ENCODE measurements around the gene ERAL1. TPM values are rescaled to one million over a fixed set of nuclear protein-coding genes. Genes with fewer than 3 reads are reported as not detected.

Gene ERAL1
- total and polyA plus RNA-seq, 2 of the 13 experiments (the other 11 are each of a cell fraction or from before 2014, with no cell fraction given): 46.9 to 72.2 TPM

DNA sequence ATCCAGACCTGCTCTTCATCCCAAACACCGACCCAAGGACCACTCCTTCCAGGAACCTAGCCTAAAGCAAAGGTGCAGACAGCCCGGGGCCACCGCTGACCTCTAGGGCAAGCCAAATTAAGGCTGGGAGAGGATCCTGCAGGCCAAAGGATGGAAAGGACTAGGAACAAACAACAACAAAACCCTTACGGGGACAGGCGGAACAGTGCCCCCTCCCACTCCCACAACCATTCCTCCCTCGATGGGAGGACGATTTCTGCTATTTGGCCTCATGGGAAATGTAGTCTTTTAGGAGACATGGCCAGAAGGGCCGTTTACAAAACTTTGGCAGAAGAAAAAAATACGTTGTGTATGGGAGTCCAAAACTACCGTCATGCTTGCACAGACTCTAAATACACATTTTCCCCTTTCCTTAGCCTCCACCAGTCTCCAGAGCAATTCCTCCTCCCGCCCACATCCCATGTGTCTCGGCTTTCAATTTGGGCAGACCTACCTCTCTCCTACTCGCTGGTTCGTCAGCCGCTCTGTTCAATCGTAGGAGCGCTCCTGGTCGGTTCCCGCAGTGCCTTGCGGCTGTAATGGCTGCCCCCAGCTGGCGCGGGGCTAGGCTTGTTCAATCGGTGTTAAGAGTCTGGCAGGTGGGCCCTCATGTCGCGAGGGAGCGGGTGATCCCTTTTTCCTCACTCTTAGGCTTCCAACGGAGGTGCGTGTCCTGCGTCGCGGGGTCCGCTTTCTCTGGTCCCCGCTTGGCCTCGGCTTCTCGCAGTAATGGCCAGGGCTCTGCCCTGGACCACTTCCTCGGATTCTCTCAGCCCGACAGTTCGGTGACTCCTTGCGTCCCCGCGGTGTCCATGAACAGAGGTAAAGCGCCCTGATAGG is at the start of gene ERAL1 (continued):
- TF ChIP-seq, protein P1, sequence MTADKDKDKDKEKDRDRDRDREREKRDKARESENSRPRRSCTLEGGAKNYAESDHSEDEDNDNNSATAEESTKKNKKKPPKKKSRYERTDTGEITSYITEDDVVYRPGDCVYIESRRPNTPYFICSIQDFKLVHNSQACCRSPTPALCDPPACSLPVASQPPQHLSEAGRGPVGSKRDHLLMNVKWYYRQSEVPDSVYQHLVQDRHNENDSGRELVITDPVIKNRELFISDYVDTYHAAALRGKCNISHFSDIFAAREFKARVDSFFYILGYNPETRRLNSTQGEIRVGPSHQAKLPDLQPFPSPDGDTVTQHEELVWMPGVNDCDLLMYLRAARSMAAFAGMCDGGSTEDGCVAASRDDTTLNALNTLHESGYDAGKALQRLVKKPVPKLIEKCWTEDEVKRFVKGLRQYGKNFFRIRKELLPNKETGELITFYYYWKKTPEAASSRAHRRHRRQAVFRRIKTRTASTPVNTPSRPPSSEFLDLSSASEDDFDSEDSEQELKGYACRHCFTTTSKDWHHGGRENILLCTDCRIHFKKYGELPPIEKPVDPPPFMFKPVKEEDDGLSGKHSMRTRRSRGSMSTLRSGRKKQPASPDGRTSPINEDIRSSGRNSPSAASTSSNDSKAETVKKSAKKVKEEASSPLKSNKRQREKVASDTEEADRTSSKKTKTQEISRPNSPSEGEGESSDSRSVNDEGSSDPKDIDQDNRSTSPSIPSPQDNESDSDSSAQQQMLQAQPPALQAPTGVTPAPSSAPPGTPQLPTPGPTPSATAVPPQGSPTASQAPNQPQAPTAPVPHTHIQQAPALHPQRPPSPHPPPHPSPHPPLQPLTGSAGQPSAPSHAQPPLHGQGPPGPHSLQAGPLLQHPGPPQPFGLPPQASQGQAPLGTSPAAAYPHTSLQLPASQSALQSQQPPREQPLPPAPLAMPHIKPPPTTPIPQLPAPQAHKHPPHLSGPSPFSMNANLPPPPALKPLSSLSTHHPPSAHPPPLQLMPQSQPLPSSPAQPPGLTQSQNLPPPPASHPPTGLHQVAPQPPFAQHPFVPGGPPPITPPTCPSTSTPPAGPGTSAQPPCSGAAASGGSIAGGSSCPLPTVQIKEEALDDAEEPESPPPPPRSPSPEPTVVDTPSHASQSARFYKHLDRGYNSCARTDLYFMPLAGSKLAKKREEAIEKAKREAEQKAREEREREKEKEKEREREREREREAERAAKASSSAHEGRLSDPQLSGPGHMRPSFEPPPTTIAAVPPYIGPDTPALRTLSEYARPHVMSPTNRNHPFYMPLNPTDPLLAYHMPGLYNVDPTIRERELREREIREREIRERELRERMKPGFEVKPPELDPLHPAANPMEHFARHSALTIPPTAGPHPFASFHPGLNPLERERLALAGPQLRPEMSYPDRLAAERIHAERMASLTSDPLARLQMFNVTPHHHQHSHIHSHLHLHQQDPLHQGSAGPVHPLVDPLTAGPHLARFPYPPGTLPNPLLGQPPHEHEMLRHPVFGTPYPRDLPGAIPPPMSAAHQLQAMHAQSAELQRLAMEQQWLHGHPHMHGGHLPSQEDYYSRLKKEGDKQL (CRISPR knock-in tag; IDR thresholded peaks at IDR 0.05; ENCODE audit: low read depth): no peak
- no peak for TF ChIP-seq ZNF557 (CRISPR knock-in tag; IDR thresholded peaks at IDR 0.05)
- TF ChIP-seq STAG1 (CRISPR knock-in tag; IDR thresholded peaks at IDR 0.05): peak; percentile 26; the same call in 1 of the 2 replicates
- TF ChIP-seq FOXM1 (CRISPR knock-in tag; IDR thresholded peaks at IDR 0.05): 0 out of 2 replicates have a peak, but pooled peaks have one; percentile 53
- no peak for TF ChIP-seq KDM1A (CRISPR knock-in tag; IDR thresholded peaks at IDR 0.05)
- TF ChIP-seq TOE1 (CRISPR knock-in tag; IDR thresholded peaks at IDR 0.05): no peak
- TF ChIP-seq THAP7 (CRISPR knock-in tag; IDR thresholded peaks at IDR 0.05): peak; percentile 45; the same call in 1 of the 2 replicates
- TF ChIP-seq BRF2 (CRISPR knock-in tag; IDR thresholded peaks at IDR 0.05): no peak
- TF ChIP-seq HNRNPLL (IDR thresholded peaks at IDR 0.05; ENCODE audit: low read depth, low read length, poor library complexity, severe bottlenecking): peak; percentile 46
- TF ChIP-seq, protein P2, sequence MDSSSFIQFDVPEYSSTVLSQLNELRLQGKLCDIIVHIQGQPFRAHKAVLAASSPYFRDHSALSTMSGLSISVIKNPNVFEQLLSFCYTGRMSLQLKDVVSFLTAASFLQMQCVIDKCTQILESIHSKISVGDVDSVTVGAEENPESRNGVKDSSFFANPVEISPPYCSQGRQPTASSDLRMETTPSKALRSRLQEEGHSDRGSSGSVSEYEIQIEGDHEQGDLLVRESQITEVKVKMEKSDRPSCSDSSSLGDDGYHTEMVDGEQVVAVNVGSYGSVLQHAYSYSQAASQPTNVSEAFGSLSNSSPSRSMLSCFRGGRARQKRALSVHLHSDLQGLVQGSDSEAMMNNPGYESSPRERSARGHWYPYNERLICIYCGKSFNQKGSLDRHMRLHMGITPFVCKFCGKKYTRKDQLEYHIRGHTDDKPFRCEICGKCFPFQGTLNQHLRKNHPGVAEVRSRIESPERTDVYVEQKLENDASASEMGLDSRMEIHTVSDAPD (CRISPR knock-in tag; IDR thresholded peaks at IDR 0.05): no peak
- TF ChIP-seq PRPF4 (IDR thresholded peaks at IDR 0.05; ENCODE audit: low read depth, low read length, poor library complexity, severe bottlenecking): no peak
- no peak for TF ChIP-seq ZNF253 (CRISPR knock-in tag; IDR thresholded peaks at IDR 0.05; ENCODE audit: borderline replicate concordance)
- TF ChIP-seq ZBTB1 (CRISPR knock-in tag; IDR thresholded peaks at IDR 0.05; ENCODE audit: borderline replicate concordance): no peak
- TF ChIP-seq ZNF672 (CRISPR knock-in tag; IDR thresholded peaks at IDR 0.05): no peak
- peak; percentile 14; the same call in 1 of the 2 replicates for TF ChIP-seq MNT (IDR thresholded peaks at IDR 0.05)
- no peak for TF ChIP-seq MTA1 (CRISPR knock-in tag; IDR thresholded peaks at IDR 0.05; ENCODE audit: borderline replicate concordance)
- TF ChIP-seq GFI1 (CRISPR knock-in tag; IDR thresholded peaks at IDR 0.05; ENCODE audit: borderline replicate concordance): 0 out of 2 replicates have a peak, but pooled peaks have one; percentile 36
- no peak; the same call in 1 of the 2 replicates for TF ChIP-seq NFIC (IDR thresholded peaks at IDR 0.05; ENCODE audit: low read length)

Measured in HepG2 (cell line).